Common myeloid progenitor, CD34-positive (primary cell): Measurements from ENCODE around the gene DEFB121. TPM values are rescaled to one million over a fixed set of nuclear protein-coding genes. Genes with fewer than 3 reads are reported as not detected.

ENCODE experiments used
- CTCF ChIA-PET: fragments of 350-600 bp; sonication (Branson Sonifier 250); formaldehyde crosslinking; loops from one replicate; lab custom pipeline; 2021; ENCODE audit warnings: antibody characterized with exemption; lab: Charles Lee
- POLR2A ChIA-PET: fragments of 350-600 bp; sonication (Branson Sonifier 250); formaldehyde crosslinking; loops from one replicate; lab custom pipeline; 2021; ENCODE audit warnings: antibody characterized with exemption; lab: Charles Lee
- DNase-seq, 3 donors: peaks; one replicate each; pipeline versions ENCODE4 v3.0.0 to v3.0.0-alpha.2; 2013
- H3K27ac ChIP-seq, 2 experiments: 1 replicate in 1 of 2; 2 replicates in 1 of 2; pipeline ENCODE4 v1.7.0; 2013; ENCODE audit warnings: inconsistent platforms in 2 of 2, low read length in 2 of 2, mild to moderate bottlenecking in 2 of 2, low read depth in 1 of 2, moderate library complexity in 1 of 2; ENCODE audit not compliant: severe bottlenecking in 2 of 2, insufficient read depth in 1 of 2, poor library complexity in 1 of 2
- H3K27me3 ChIP-seq, 5 experiments: replicated peaks in 2 of 5; 1 replicate in 3 of 5; 2 replicates in 2 of 5; pipeline versions ENCODE4 v1.6.1 to v1.7.0; 2013; ENCODE audit warnings: low read length in 4 of 5, mild to moderate bottlenecking in 2 of 5, moderate library complexity in 2 of 5, inconsistent platforms in 1 of 5; ENCODE audit not compliant: insufficient read depth in 5 of 5, control insufficient read depth in 4 of 5
- H3K36me3 ChIP-seq, 4 experiments: 1 replicate in 2 of 4; 2 replicates in 2 of 4; pipeline versions ENCODE4 v1.6.1 to v1.7.0; 2013; ENCODE audit warnings: low read length in 3 of 4, control low read depth in 1 of 4, mild to moderate bottlenecking in 1 of 4; ENCODE audit not compliant: control insufficient read depth in 4 of 4, insufficient read depth in 4 of 4
- H3K4me1 ChIP-seq, 4 experiments: 1 replicate in 3 of 4; 2 replicates in 1 of 4; pipeline versions ENCODE4 v1.6.1 to v1.7.1; 2013; ENCODE audit warnings: low read length in 3 of 4, mild to moderate bottlenecking in 3 of 4, control low read depth in 1 of 4, inconsistent platforms in 1 of 4, moderate library complexity in 1 of 4; ENCODE audit not compliant: control insufficient read depth in 4 of 4, insufficient read depth in 4 of 4; ENCODE audit errors: control extremely low read depth in 1 of 4
- H3K4me3 ChIP-seq, 7 experiments: 1 replicate in 4 of 7; 2 replicates in 3 of 7; pipeline versions ENCODE4 v1.5.1 to v1.7.0; 2013; ENCODE audit warnings: mild to moderate bottlenecking in 7 of 7, low read length in 6 of 7, moderate library complexity in 6 of 7, inconsistent platforms in 2 of 7, low read depth in 2 of 7, control low read depth in 1 of 7; ENCODE audit not compliant: insufficient read depth in 4 of 7, control insufficient read depth in 1 of 7; ENCODE audit errors: extremely low read depth in 1 of 7
- H3K9me3 ChIP-seq, 5 experiments: 1 replicate in 4 of 5; 2 replicates in 1 of 5; pipeline versions ENCODE4 v1.6.1 to v1.7.1; 2013; ENCODE audit warnings: low read length in 4 of 5, mild to moderate bottlenecking in 2 of 5, inconsistent platforms in 1 of 5, low read depth in 1 of 5, moderate library complexity in 1 of 5; ENCODE audit not compliant: control insufficient read depth in 4 of 5, insufficient read depth in 2 of 5; ENCODE audit errors: control extremely low read depth in 1 of 5
- WGBS: methylation state at CpG from one replicate; pipeline ENCODE4 v1.1.5; 2013; ENCODE audit not compliant: insufficient coverage; 5-methylcytosine and 5-hydroxymethylcytosine counted together
- polyA plus RNA-seq: library from polyadenylated mRNA; unstranded; fragments of 120-200 nt; gene quantifications from one replicate; pipeline ENCODE4 v1.2.1, GENCODE V29; 2013

Gene DEFB121
- not detected for polyA plus RNA-seq

GRCh38 chr20:31406115-31406514 lies at the start of gene DEFB121:
TSS of gene DEFB121 (minus strand) at chr20:31406215. CDS start at chr20:31406152, 63 bp downstream.
- Histone ChIP-seq H3K9me3 (no peaks in the 10 kb centered on the region), H3K4me3 (no peak within 1 kb of the TSS), H3K4me1 (no peaks in the 10 kb centered on the region), H3K36me3 (no peaks in the 10 kb centered on the region), H3K27me3 (peaks cover 0 to 8% (median 0%) of the 10 kb centered on the region in 5 experiments), H3K27ac (no peak within 1 kb of the TSS)
- POLR2A ChIA-PET, result no interaction called here
- 60% methylated on average over 3 of the region's 3 CpGs for WGBS
- no peak for DNase-seq
- CTCF ChIA-PET, result no interaction called here

DNA sequence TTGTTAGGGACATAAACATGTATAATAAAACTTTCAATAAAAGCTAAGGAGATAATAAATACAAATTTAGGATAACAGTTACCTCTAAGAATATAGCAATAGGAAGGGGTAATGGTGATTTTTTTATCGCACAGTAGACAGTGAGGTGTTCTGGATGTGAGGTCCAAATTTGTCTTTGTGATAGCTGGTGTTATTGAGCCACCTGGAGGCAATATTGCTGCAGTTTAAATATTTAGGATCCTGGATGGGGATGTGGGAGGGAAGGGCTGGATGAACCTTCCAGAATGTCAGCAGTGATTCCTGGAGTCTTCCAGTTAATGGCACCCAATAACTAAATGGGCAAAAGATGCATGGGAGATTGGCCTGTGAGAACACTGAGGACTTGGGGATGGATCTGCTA lies 48.3 kb upstream of the DEFB121 start:
- ChIA-PET CTCF (no interaction called here), POLR2A (no interaction called here)
- Histone ChIP-seq H3K27ac (no peak overlapping the region), H3K27me3 (peaks cover 0 to 7% (median 5%) of the 10 kb centered on the region in 5 experiments), H3K9me3 (no peaks in the 10 kb centered on the region), H3K4me1 (no peaks in the 10 kb centered on the region), H3K36me3 (no peaks in the 10 kb centered on the region), H3K4me3 (no peak overlapping the region)
- DNase-seq, result no peak
- whole genome bisulfite sequencing, result 100% methylated on average over 1 of the region's 1 CpG

DNA sequence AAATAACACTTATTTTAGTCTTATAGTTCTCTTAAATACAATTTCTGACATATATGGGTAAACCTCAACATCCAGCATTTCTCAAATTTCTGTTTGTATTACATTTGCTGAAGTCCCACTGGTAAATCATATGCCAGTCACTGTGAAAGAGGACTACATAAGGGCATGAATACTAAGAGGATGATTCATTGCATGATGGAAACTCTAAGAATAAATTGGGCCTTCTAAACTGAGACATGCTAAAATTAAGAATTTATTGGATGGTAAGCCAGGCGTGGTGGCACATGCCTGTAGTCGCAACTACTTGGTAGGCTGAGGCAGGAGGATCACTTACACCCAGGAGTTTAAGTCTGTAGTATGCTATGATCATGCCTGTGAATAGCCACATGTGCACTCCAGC lies 46.6 kb upstream of the DEFB121 start:
- Histone ChIP-seq H3K27me3 (peaks cover 0 to 3% (median 2%) of the 10 kb centered on the region in 5 experiments), H3K4me3 (no peak overlapping the region), H3K9me3 (peaks cover 0 to 3% (median 0%) of the 10 kb centered on the region in 5 experiments), H3K4me1 (no peaks in the 10 kb centered on the region), H3K36me3 (no peaks in the 10 kb centered on the region), H3K27ac (no peak overlapping the region)
- 92% methylated on average over 2 of the region's 2 CpGs for WGBS
- DNase-seq, result no peak
- POLR2A ChIA-PET, result no interaction called here
- CTCF ChIA-PET, result no interaction called here

GRCh38 chr20:31449511-31450414 lies 43.7 kb upstream of the DEFB121 start:
- H3K27ac ChIP-seq, result no peak overlapping the region
- POLR2A ChIA-PET, result no interaction called here

DNA sequence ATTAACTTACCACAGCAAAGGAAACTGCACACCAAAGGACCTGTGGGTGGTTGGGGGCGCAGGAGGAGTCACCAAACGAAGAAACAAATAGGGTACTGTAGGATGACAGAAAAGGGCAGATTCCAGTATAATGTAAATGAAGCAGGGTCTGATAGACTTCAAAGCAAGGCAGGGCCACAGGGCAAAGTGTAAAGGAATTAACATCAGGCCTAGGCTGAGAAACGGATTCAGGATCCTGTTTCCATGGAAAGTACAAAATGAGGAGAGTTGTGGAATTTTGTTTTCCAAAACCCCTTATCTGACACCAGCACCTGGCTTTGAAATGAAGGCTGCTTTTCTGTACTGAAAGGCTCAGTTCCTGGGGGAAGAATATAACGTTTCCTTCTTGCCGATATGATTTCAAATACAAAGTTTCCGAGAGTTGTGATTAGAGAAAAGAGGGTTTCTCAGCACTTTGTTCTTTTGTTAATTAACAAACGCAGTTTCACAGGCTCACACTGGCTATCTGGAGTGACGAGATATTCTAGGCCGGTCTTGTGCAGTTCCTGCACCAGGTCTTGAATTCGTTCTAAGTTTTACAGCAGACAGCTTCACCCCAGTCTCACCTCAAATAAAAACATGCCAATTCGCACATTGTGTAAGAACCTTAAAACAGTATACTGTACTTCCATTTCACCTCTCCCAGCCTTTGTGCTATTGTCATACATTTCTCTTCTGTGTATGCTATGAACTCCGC lies 40.2 kb upstream of the DEFB121 start:
- no peak for DNase-seq
- Histone ChIP-seq H3K4me1 (no peaks in the 10 kb centered on the region), H3K9me3 (peaks cover 0 to 3% (median 0%) of the 10 kb centered on the region in 5 experiments), H3K4me3 (no peak overlapping the region), H3K27ac (no peak overlapping the region), H3K27me3 (peaks cover 0 to 2% (median 0%) of the 10 kb centered on the region in 5 experiments), H3K36me3 (no peaks in the 10 kb centered on the region)
- ChIA-PET CTCF (no interaction called here), POLR2A (no interaction called here)
- WGBS, result 89% methylated on average over 12 of the region's 12 CpGs

More at GRCh38 chr20:31449511-31450414, 43.7 kb upstream of the DEFB121 start:
- CTCF ChIA-PET, result interaction anchor here (0.8 to 1.1 kb wide), 2 partner anchors 9 to 11 kb away, joined by 3 read pairs; partner anchors contain the start of gene DEFB123
- H3K36me3 ChIP-seq, result no peaks in the 10 kb centered on the region
- DNase-seq, result no peak
- H3K4me1 ChIP-seq, result no peaks in the 10 kb centered on the region
- peaks cover 0 to 3% (median 0%) of the 10 kb centered on the region in 5 experiments for H3K9me3 ChIP-seq
- H3K27me3 ChIP-seq, result peaks cover 0 to 3% (median 2%) of the 10 kb centered on the region in 5 experiments
- no peak overlapping the region for H3K4me3 ChIP-seq
- WGBS, result 84% methylated on average over 3 of the region's 8 CpGs

- Histone ChIP-seq H3K27ac (no peak within 1 kb of the TSS), H3K9me3 (no peaks in the 10 kb centered on the region), H3K27me3 (peaks cover 0 to 2% (median 0%) of the 10 kb centered on the region in 5 experiments), H3K4me1 (no peaks in the 10 kb centered on the region), H3K4me3 (no peak within 1 kb of the TSS), H3K36me3 (no peaks in the 10 kb centered on the region)
- no peak for DNase-seq
- ChIA-PET POLR2A (interaction anchor here (0.6 kb wide), 1 partner anchor 1915 kb away, joined by 4 read pairs; no protein-coding TSS in a partner anchor), CTCF (interaction anchor here (0.8 to 1.3 kb wide), 2 partner anchors 9 to 20 kb away, joined by 3 to 5 read pairs; no protein-coding TSS in a partner anchor)
- 83% methylated on average over 14 of the region's 16 CpGs for WGBS
These were observed 34.1 kb upstream of the DEFB121 start, which contains the start of gene DEFB123 for GRCh38 chr20:31440012-31440659. TSS of gene DEFB123 (plus strand) at chr20:31440632. CDS start at chr20:31440699, 67 bp downstream.
